Natural killer cell (primary cell): ENCODE results near the gene FMNL1. TPM values are rescaled to one million over a fixed set of nuclear protein-coding genes. Genes with fewer than 3 reads are reported as not detected.
A peak's percentile ranks its signal among the peaks of the same experiment; 100 is the strongest.

ENCODE experiments used
- ATAC-seq, 3 donors: fragments of 150-1000 bp in 2 of 3; fragments of 200-7000 bp in 1 of 3; cut with Tn5 transposase; 1 replicate in 1 of 3; 2 replicates in 2 of 3; pipeline ENCODE4 v1.10.0; 2021; ENCODE audit warnings: mild to moderate bottlenecking in 2 of 3, moderate library complexity in 2 of 3
- DNase-seq, 2 donors: peaks; one replicate each; pipeline versions ENCODE4 v3.0.0 to v3.0.0-alpha.2; 2013 to 2021; ENCODE audit warnings: mixed read lengths in 1 of 2
- H3K27ac ChIP-seq: one replicate; pipeline ENCODE4 v1.5.1; 2013; ENCODE audit warnings: mild to moderate bottlenecking, low read length
- H3K27me3 ChIP-seq: one replicate; pipeline ENCODE4 v1.6.1; 2013; ENCODE audit warnings: low read length; ENCODE audit not compliant: control insufficient read depth, insufficient read depth
- H3K36me3 ChIP-seq: one replicate; pipeline ENCODE4 v1.6.1; 2013; ENCODE audit warnings: low read length; ENCODE audit not compliant: control insufficient read depth, insufficient read depth
- H3K4me1 ChIP-seq: one replicate; pipeline ENCODE4 v1.6.1; 2013; ENCODE audit warnings: low read length; ENCODE audit not compliant: control insufficient read depth, insufficient read depth
- H3K4me3 ChIP-seq: one replicate; pipeline ENCODE4 v1.5.1; 2013; ENCODE audit warnings: low read length
- H3K9me3 ChIP-seq: one replicate; pipeline ENCODE4 v1.6.1; 2013; ENCODE audit warnings: low read length; ENCODE audit not compliant: control insufficient read depth, insufficient read depth
- H3K27ac Mint-ChIP-seq, 2 donors: one replicate each; pipeline ENCODE4 v1.8.0; 2022; ENCODE audit warnings: mild to moderate bottlenecking in 2 of 2, mixed read lengths in 2 of 2, moderate library complexity in 1 of 2
- H3K27me3 Mint-ChIP-seq, 2 donors: one replicate each; pipeline ENCODE4 v1.8.0; 2022; ENCODE audit warnings: low read depth in 2 of 2, mixed read lengths in 2 of 2
- H3K36me3 Mint-ChIP-seq: one replicate; pipeline ENCODE4 v1.8.0; 2022; ENCODE audit warnings: mixed read lengths
- H3K4me1 Mint-ChIP-seq, 2 donors: one replicate each; pipeline ENCODE4 v1.8.0; 2022; ENCODE audit warnings: mixed read lengths in 2 of 2
- H3K4me3 Mint-ChIP-seq: one replicate; pipeline ENCODE4 v1.8.0; 2022; ENCODE audit warnings: mild to moderate bottlenecking, moderate library complexity, mixed read lengths
- H3K9me3 Mint-ChIP-seq, 2 donors: one replicate each; pipeline ENCODE4 v1.8.0; 2022; ENCODE audit warnings: mixed read lengths in 2 of 2
- WGBS: methylation state at CpG from one replicate; pipeline ENCODE4 v1.1.7; 2013; ENCODE audit warnings: missing lambda C conversion rate; ENCODE audit not compliant: insufficient coverage; 5-methylcytosine and 5-hydroxymethylcytosine counted together
- intact Hi-C: fragments of 100-400 bp; cut with micrococcal nuclease; formaldehyde crosslinking; loops from one replicate; pipeline ENCODE4 v1.14.2; 2022
- total RNA-seq, 4 donors: library from RNA; stranded (reverse); fragments of 120-200 nt in 1 of 4; gene quantifications; one replicate each; pipeline versions ENCODE4 v1.2.3 to v1.2.4, GENCODE V29; 2013 to 2022
- TF ChIP-seq, protein P1 (sequence below): fragments of 200-600 bp; IDR thresholded peaks from one replicate; pipeline ENCODE4 v1.8.0; 2022; ENCODE audit warnings: antibody characterized with exemption

FMNL1 gene
- total RNA-seq, 3 donors from 2014 or later (not counting 1 experiment from before 2014, with no cell fraction given), result 741 to 836 (median 752) TPM

DNA sequence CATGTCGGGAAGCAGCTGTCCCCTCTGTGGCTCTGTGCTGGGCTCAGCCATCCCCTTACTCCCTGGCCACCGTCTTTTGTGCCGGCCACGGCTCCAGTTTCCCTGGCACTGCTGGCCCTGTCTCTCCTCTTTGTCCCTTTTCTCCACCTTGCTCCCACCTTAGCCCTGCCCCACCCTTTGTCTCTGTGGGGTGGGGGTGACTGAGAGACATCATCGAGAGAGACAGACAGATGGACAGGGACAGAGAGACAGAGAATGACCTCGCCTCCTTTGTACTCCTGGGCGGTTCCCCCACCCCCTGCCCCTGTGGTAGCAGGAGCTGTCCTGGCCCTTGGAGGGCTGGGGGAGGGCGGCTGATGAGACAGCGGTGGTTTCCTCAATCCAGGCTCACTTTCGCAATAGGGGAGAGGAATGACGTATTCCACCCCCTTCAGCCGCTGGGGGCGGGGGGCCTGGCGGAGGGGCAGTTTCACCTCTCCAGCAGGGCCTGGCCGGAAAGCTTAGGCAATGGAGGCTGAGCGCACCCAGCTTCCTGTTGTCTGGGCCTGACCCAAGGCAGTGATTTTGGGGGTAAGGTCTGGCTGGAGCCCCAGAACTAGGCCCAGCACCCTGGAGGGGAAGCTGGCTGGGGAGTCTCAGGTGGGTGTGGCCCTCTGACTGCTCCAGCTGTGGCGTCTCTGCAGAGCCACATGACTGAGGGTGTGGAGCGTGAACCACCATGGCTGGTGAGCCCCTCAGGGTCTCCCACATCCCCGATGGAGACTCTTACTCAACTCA is 7.3 kb downstream of the FMNL1 start:
- Mint-ChIP-seq H3K9me3 (no peaks in the 10 kb centered on the region), H3K4me1 (peaks cover 74 to 97% of the 10 kb centered on the region in 2 donors), H3K4me3 (peak overlapping the region; percentile 98), H3K27me3 (no peaks in the 10 kb centered on the region), H3K27ac (peak overlapping the region; percentile 99), H3K36me3 (no peaks in the 10 kb centered on the region)
- TF ChIP-seq, protein P1, sequence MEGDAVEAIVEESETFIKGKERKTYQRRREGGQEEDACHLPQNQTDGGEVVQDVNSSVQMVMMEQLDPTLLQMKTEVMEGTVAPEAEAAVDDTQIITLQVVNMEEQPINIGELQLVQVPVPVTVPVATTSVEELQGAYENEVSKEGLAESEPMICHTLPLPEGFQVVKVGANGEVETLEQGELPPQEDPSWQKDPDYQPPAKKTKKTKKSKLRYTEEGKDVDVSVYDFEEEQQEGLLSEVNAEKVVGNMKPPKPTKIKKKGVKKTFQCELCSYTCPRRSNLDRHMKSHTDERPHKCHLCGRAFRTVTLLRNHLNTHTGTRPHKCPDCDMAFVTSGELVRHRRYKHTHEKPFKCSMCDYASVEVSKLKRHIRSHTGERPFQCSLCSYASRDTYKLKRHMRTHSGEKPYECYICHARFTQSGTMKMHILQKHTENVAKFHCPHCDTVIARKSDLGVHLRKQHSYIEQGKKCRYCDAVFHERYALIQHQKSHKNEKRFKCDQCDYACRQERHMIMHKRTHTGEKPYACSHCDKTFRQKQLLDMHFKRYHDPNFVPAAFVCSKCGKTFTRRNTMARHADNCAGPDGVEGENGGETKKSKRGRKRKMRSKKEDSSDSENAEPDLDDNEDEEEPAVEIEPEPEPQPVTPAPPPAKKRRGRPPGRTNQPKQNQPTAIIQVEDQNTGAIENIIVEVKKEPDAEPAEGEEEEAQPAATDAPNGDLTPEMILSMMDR, result no peak
- Histone ChIP-seq H3K4me1 (peaks cover 93% of the 10 kb centered on the region), H3K27me3 (no peaks in the 10 kb centered on the region), H3K9me3 (no peaks in the 10 kb centered on the region), H3K27ac (peak overlapping the region; percentile 94), H3K36me3 (peaks cover 25% of the 10 kb centered on the region), H3K4me3 (peak overlapping the region; percentile 92)
- ATAC-seq (peak; percentile 43 to 68 (median 55)), DNase-seq (peak; percentile 84 to 92)
- WGBS, result 5% methylated on average over 19 of the region's 19 CpGs
- intact Hi-C loops, result loop anchor here (1.0 to 10.0 kb wide), 3 partner anchors 8 to 1864 kb away; partner anchors contain the start of gene FMNL1

DNA sequence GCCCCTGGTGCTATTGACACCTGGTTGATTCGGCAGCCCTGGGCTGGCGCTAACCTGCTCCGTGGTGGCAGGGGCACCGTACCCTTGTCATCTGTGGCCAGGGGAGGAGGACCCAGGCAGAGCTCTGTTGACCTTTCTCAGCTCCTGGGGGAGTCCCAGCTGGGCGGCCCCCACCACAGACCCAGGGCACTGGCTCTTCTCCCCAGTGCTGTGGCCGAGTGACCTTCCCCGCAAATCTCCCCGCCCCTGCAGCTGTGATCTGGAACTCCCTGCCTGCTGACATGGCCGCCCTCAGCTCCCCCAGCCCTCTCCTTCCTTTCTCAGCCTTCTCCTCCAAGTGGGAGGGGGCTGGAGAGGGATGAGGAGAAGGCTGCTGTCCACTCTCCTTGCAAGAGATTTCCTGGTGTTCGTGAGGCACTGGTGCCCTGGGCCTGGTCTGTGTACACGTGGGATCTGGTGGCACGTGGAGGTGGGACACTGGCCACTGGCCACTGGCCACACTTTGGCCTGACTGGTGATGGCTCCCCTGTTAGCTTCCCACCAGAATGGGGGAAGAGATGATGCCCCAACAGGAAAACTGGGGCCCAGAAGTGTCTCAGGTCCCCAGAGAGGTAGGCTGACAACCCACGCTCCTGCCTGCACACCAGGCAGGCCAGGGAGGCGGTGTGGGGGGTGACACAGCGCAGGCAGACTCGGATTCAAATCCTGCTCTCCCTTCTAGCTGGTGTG is 8.2 kb downstream of the FMNL1 start:
- intact Hi-C loops, result loop anchor here (1.0 to 10.0 kb wide), 3 partner anchors 9 to 1865 kb away; partner anchors contain the start of gene FMNL1
- Histone ChIP-seq H3K27me3 (no peaks in the 10 kb centered on the region), H3K27ac (peak overlapping the region; percentile 94), H3K9me3 (no peaks in the 10 kb centered on the region), H3K4me3 (no peak overlapping the region), H3K4me1 (peaks cover 91% of the 10 kb centered on the region), H3K36me3 (peaks cover 30% of the 10 kb centered on the region)
- TF ChIP-seq, protein P1, result no peak
- Mint-ChIP-seq H3K4me3 (peak overlapping the region; percentile 98), H3K4me1 (peaks cover 69 to 95% of the 10 kb centered on the region in 2 donors), H3K36me3 (no peaks in the 10 kb centered on the region), H3K9me3 (no peaks in the 10 kb centered on the region), H3K27me3 (no peaks in the 10 kb centered on the region), H3K27ac (peak overlapping the region; percentile 99)
- peak; percentile 17 to 38 (median 19) for ATAC-seq
- DNase-seq, result peak; percentile 25 to 62
- 35% methylated on average over 15 of the region's 16 CpGs for WGBS

DNA sequence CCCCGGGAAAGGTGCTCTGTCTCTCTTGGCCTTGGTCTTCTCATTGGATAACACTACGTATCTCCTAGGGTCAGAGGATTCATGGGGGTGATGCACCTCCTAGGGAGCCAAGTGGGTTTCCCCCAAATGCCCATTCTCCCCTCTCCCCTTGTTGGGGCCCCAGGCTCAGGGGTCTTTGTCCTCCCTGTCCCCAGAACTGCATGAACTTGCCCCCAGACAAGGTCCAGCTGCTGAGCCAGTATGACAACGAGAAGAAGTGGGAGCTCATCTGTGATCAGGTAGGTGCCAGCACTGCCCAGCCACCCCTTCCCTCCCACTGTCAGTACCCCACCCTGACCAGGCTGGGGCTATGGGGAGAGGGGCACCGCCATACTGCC is 8.7 kb downstream of the FMNL1 start:
- ATAC-seq (no peak), DNase-seq (no peak)
- H3K27ac Mint-ChIP-seq, result peak overlapping the region; percentile 99
- H3K4me3 ChIP-seq, result no peak overlapping the region
- no peaks in the 10 kb centered on the region for H3K36me3 Mint-ChIP-seq
- no peaks in the 10 kb centered on the region for H3K27me3 Mint-ChIP-seq
- 76% methylated on average over 4 of the region's 4 CpGs for WGBS
- no peaks in the 10 kb centered on the region for H3K9me3 Mint-ChIP-seq
- H3K27ac ChIP-seq, result peak overlapping the region; percentile 94
- peak overlapping the region; percentile 50 for H3K4me3 Mint-ChIP-seq
- H3K4me1 ChIP-seq, result peaks cover 91% of the 10 kb centered on the region
- intact Hi-C loops, result no loop called here
- TF ChIP-seq, protein P1, result no peak
- peaks cover 34% of the 10 kb centered on the region for H3K36me3 ChIP-seq
- no peaks in the 10 kb centered on the region for H3K27me3 ChIP-seq
- peaks cover 69 to 95% of the 10 kb centered on the region in 2 donors for H3K4me1 Mint-ChIP-seq
- H3K9me3 ChIP-seq, result no peaks in the 10 kb centered on the region
